GM12872 (cell line): ENCODE data around the gene LCA5.

ENCODE experiments used
- TF ChIP-seq, protein P1 (sequence below): IDR thresholded peaks from 3 replicates; pipeline ENCODE4 v1.5.1; 2011; ENCODE audit warnings: low read depth, mild to moderate bottlenecking, low read length, moderate library complexity; ENCODE audit not compliant: insufficient read depth

Gene LCA5

DNA sequence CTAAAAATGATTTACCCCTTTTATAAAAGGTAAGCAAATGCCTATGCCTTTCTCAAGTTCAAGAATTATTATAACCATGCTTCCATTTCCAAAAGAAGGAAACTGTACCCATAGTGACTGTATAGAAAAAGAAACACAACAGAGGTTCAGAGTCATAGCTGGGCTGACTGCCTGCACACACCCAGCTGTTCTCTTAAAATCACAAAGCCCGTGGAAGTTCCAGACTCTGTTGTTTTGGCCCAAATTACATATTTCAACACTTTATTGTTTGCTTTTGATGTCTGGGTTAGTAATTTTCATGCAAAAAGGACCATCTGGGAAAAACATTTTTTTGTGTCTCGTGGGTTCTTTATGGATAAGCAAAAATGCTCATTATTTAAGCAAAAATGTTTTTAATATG is 99.2 kb downstream of the LCA5 start:
- TF ChIP-seq, protein P1, sequence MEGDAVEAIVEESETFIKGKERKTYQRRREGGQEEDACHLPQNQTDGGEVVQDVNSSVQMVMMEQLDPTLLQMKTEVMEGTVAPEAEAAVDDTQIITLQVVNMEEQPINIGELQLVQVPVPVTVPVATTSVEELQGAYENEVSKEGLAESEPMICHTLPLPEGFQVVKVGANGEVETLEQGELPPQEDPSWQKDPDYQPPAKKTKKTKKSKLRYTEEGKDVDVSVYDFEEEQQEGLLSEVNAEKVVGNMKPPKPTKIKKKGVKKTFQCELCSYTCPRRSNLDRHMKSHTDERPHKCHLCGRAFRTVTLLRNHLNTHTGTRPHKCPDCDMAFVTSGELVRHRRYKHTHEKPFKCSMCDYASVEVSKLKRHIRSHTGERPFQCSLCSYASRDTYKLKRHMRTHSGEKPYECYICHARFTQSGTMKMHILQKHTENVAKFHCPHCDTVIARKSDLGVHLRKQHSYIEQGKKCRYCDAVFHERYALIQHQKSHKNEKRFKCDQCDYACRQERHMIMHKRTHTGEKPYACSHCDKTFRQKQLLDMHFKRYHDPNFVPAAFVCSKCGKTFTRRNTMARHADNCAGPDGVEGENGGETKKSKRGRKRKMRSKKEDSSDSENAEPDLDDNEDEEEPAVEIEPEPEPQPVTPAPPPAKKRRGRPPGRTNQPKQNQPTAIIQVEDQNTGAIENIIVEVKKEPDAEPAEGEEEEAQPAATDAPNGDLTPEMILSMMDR, result no peak

DNA sequence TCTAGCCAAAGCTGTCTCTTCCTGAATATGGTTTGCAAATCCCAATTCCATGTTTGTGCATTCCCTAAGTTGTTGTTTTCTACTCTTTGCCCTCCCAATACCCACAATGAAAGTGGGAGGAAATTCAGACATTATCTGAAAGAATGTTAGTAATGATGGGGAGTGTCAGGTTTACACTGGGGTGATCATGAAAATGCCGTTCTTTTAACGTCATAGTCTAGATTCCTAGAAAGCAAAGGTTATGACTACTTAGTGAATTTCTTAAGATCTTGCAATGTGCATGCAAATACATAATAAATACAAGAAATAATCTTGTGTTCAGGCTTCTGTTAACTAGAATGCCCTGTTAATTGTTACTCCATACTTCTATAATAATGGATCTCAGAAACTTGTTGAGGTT is 101.0 kb downstream of the LCA5 start:
- TF ChIP-seq, protein P1, result no peak

- TF ChIP-seq, protein P1, result no peak
Observed at GRCh38 chr6:79435746-79436145, 101.5 kb downstream of the LCA5 start.
